Activated CD4-positive, alpha-beta memory T cell treated with anti-CD3 and anti-CD28 coated beads for 36 hours (primary cell): ENCODE measurements around the gene CEP95. TPM values are rescaled to one million over a fixed set of nuclear protein-coding genes. Genes with fewer than 3 reads are reported as not detected.
A peak's percentile ranks its signal among the peaks of the same experiment; 100 is the strongest.
"Not testable (repeated sequence)": the region's sequence is repeated elsewhere in the genome, so short reads cannot be mapped to it uniquely, and the experiment has no call there.

Experiments
- CTCF ChIA-PET: fragments of 350-600 bp; sonication (Branson Sonifier 250); formaldehyde crosslinking; loops from one replicate; lab custom pipeline; 2021; ENCODE audit warnings: antibody characterized with exemption, inconsistent platforms; lab: Charles Lee
- POLR2A ChIA-PET: fragments of 350-600 bp; sonication (Branson Sonifier 250); formaldehyde crosslinking; loops from one replicate; lab custom pipeline; 2021; ENCODE audit warnings: antibody characterized with exemption; lab: Charles Lee
- DNase-seq: peaks from one replicate; pipeline ENCODE4 v3.0.0-alpha.2; 2020
- H3K27ac Mint-ChIP-seq: one replicate; pipeline ENCODE4 v1.8.0; 2021; ENCODE audit warnings: mixed read lengths
- H3K27me3 Mint-ChIP-seq: one replicate; pipeline ENCODE4 v1.8.0; 2021; ENCODE audit warnings: mixed read lengths
- H3K36me3 Mint-ChIP-seq: one replicate; pipeline ENCODE4 v1.8.0; 2021; ENCODE audit warnings: mixed read lengths
- H3K4me1 Mint-ChIP-seq: one replicate; pipeline ENCODE4 v1.8.0; 2021; ENCODE audit warnings: low read depth, mixed read lengths
- H3K4me3 Mint-ChIP-seq: one replicate; pipeline ENCODE4 v1.8.0; 2021; ENCODE audit warnings: mild to moderate bottlenecking, mixed read lengths
- H3K9me3 Mint-ChIP-seq: one replicate; pipeline ENCODE4 v1.8.0; 2021; ENCODE audit warnings: mixed read lengths
- intact Hi-C: fragments of 100-400 bp; cut with micrococcal nuclease; formaldehyde crosslinking; loops from one replicate; pipeline ENCODE4 v1.15.1; 2023
- total RNA-seq, 2 experiments: library from RNA; stranded (reverse); gene quantifications; one replicate each; pipeline ENCODE4 v1.2.3, GENCODE V29; 2021

CEP95 gene, protein sequence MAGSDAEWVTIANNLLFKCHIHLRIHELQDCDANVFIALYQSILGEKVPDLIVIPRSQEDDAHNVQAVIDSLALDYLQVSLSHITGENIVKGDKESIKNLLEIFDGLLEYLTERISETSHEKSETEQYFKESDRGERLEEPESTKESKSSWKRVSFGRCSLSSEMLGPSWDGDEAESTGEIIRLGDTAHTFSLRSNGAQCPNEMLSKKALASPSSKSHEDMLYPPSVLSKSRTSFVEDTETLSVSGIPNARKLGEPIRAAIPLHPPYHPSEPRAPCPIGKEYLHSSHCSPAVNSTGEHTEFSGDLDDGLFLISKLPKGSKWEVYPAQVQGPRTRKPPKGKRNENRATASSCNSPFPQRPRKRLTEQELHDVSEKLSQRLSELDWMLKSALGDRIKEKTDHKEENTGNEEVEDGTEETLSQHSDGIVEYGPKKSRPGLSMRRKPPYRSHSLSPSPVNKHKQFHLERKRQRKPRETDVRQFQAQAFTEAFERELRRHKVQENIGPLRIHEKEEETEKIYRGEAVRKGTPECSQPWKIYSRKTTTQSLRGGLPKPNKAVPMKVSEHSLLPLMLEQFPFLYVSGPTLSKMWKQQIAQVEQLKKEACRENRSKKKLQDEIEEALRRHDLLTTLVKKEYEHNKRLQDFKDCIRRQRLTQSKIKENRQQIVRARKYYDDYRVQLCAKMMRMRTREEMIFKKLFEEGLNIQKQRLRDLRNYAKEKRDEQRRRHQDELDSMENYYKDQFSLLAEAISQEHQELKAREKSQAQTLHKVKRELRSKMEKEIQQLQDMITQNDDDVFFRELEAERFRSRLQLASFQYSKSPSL
- total RNA-seq, result 10 to 100 TPM; 29.9 to 37.8 TPM

DNA sequence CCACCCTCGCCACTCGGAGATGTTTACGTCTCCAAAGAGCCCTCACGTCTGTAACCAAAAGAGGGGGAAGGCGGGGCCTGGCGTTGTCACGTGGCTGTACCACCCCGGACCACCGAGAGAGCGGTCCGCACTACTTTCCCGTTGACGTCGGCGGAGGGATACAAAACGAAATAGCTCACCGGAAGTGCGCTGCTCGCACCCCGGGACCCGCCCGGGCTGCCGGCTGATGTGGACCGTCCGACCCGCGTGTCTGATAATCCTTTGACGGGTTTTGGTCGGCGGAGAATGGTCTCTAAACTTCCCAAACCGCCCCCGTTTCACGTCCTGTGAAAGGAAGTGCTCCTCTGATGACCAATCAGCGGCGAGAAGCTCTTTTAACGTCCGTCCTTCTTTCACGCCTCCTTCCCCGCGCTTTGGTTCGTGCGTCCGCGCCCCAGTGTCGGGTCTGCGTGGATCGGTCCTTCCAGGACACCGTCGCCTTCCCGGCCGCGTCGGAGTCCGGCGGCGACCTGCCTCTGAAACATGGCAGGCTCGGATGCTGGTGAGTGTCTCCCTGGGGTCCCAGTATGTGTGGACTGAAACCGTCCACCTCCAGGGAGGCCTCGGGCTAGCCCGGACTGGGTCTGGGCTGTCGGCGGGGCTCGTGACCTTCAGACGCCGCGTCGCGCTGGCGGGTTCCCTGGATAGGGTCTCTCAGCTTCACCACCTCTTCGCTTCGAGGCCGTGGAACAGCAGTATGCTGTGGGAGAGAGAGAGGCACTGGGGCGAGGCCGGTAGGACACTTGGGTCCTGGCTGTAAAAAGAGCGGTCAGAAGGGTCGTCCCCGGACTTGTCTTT is at the start of gene CEP95:
Gene CEP95 (plus strand): TSS at position 402 of the 837 bp plus-strand sequence. CDS start 121 bp downstream, at position 523.
- CTCF ChIA-PET, result interaction anchor here (0.6 to 4.2 kb wide), 11 partner anchors 11 to 271 kb away, joined by 3 to 46 read pairs (median 3); partner anchors contain the start of gene POLG2
- peak within 1 kb of the TSS; percentile 100 for H3K27ac Mint-ChIP-seq
- POLR2A ChIA-PET, result interaction anchor here (0.6 to 4.2 kb wide), 15 partner anchors 9 to 545 kb away, joined by 3 to 125 read pairs (median 5); partner anchors contain the start of genes POLG2 and SMURF2
- peaks cover 48% of the 10 kb centered on the region for H3K4me1 Mint-ChIP-seq
- H3K4me3 Mint-ChIP-seq, result peak within 1 kb of the TSS; percentile 97
- H3K9me3 Mint-ChIP-seq, result no peaks in the 10 kb centered on the region
- intact Hi-C loops, result loop anchor here (1.0 to 10.0 kb wide), 13 partner anchors 9 to 809 kb away; partner anchors contain the start of genes CCDC47, DDX42, ERN1 and POLG2
- H3K27me3 Mint-ChIP-seq, result peaks cover 2% of the 10 kb centered on the region
- H3K36me3 Mint-ChIP-seq, result peaks cover 64% of the 10 kb centered on the region
- peak; percentile 96 for DNase-seq

DNA sequence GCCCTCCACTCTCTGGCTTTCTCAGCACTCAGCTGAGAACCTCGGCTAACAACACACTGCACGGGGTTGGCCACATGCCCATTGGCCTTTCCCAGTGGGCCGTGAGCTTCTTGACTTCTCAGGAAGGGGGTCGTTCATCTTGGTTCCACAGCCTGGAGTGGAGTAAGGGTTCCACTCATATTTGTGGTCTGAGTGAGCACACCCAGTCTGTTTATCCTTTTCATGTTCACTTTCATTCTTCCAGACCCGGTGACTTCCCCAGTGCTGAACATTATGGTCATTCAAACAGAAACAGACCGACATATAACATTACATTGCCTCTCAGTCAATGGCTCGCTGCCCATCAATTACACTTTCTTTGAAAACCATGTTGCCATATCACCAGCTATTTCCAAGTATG is 49.6 kb upstream of the CEP95 start:
- Mint-ChIP-seq H3K4me1 (peaks cover 8% of the 10 kb centered on the region), H3K4me3 (no peak overlapping the region), H3K9me3 (no peaks in the 10 kb centered on the region), H3K27ac (no peak overlapping the region), H3K36me3 (no peaks in the 10 kb centered on the region), H3K27me3 (no peaks in the 10 kb centered on the region)
- CTCF ChIA-PET, result interaction anchor here (1.0 to 2.4 kb wide), 2 partner anchors 37 to 61 kb away, joined by 3 to 8 read pairs; no protein-coding TSS in a partner anchor
- POLR2A ChIA-PET, result no interaction called here
- no peak for DNase-seq
- intact Hi-C loops, result no loop called here

DNA sequence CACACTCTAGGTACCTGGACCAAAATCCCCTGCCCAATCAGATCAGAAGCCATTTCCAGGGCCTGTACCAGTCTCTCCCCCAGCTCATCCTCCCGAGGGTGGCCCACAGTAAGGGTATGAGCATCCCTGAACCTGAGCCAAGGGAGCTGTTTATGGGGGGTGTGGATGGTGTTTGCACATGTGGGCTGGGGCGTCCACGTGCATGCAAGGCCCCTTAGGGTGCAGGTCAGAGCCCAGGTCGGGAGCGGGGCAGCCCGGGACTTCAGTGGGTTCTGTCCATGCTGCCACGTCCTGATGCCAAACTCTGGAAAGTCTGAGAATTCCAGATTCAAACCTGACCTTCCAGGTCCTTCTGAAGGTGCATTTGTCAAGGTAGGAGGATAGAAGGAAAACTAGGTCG is 48.0 kb upstream of the CEP95 start:
- H3K9me3 Mint-ChIP-seq, result no peaks in the 10 kb centered on the region
- H3K4me3 Mint-ChIP-seq, result no peak overlapping the region
- POLR2A ChIA-PET, result no interaction called here
- H3K4me1 Mint-ChIP-seq, result peaks cover 8% of the 10 kb centered on the region
- intact Hi-C loops, result no loop called here
- H3K27me3 Mint-ChIP-seq, result no peaks in the 10 kb centered on the region
- H3K36me3 Mint-ChIP-seq, result no peaks in the 10 kb centered on the region
- no peak overlapping the region for H3K27ac Mint-ChIP-seq
- CTCF ChIA-PET, result interaction anchor here (2.4 kb wide), 1 partner anchor 39 kb away, joined by 8 read pairs; no protein-coding TSS in a partner anchor
- DNase-seq, result no peak

DNA sequence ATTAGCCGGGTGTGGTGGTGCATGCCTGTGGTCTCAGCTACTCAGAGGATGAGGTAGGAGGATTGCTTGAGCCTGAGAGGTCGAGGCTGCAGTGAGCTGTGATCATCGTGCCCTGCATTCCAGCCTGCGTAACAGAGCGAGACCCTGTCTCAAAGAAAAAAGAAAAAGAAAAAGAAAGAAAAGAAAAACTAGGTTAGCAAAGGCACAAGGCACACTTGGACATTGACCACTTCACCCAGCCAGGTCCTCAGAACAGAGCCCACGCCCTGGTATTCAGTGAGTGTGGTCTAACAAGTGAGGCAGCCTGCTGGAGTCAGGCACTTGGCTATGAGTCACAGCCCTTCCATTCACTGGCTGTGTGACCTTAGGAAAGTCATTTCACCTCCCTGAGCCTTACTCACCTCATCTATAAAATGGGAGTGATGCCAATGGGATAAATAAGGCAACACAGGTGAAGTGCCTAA is 47.5 kb upstream of the CEP95 start:
- H3K4me1 Mint-ChIP-seq, result peaks cover 8% of the 10 kb centered on the region
- H3K27me3 Mint-ChIP-seq, result no peaks in the 10 kb centered on the region
- no peak overlapping the region for H3K4me3 Mint-ChIP-seq
- CTCF ChIA-PET, result interaction anchor here (2.4 kb wide), 1 partner anchor 39 kb away, joined by 8 read pairs; no protein-coding TSS in a partner anchor
- intact Hi-C loops, result no loop called here
- no peak overlapping the region for H3K27ac Mint-ChIP-seq
- no peaks in the 10 kb centered on the region for H3K9me3 Mint-ChIP-seq
- no peaks in the 10 kb centered on the region for H3K36me3 Mint-ChIP-seq
- POLR2A ChIA-PET, result no interaction called here
- peak; percentile 10 for DNase-seq

DNA sequence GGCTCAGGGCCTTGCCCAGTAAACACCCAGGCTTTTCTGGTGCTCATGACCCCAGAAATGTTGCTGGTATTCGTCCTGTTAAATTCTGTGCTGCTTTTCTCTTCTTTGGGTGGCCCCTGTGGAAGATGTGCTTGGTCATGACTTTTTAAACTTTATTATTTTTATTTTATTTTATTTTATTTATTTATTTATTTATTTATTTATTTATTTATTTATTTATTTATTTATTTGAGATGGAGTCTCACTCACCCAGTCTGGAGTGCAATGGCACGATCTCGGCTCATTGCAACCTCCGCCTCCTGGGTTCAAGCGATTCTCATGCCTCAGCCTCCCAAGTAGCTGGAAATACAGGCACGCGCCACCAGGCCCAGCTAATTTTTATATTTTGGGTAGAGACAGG is 47.0 kb upstream of the CEP95 start:
- CTCF ChIA-PET, result interaction anchor here (0.6 kb wide), 1 partner anchor 11 kb away, joined by 3 read pairs; no protein-coding TSS in a partner anchor
- H3K9me3 Mint-ChIP-seq, H3K27ac Mint-ChIP-seq, H3K4me3 Mint-ChIP-seq, intact Hi-C loops, H3K36me3 Mint-ChIP-seq, H3K27me3 Mint-ChIP-seq, H3K4me1 Mint-ChIP-seq, POLR2A ChIA-PET, DNase-seq: not testable (repeated sequence)

DNA sequence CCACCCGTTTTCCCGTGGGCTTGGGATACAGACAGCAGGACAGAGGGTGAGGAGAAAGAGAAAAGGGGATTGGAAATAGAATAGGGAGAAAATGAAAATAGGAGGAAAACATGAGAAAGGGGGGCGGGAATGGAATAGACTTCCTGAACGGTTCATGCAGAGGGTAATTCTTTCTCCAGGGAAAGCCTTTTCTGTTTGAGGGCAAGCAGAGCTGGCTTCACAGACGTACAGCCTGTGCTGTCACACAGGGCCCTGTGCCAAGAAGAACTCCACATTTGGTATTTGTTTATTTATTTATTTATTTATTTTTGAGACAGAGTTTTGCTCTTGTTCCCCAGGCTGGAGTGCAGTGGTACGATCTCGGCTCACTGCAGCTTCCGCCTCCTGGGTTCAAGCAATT is 45.8 kb upstream of the CEP95 start:
- H3K4me3 Mint-ChIP-seq, result no peak overlapping the region
- H3K9me3 Mint-ChIP-seq, result no peaks in the 10 kb centered on the region
- H3K27ac Mint-ChIP-seq, result no peak overlapping the region
- no peak for DNase-seq
- intact Hi-C loops, result no loop called here
- no peaks in the 10 kb centered on the region for H3K36me3 Mint-ChIP-seq
- CTCF ChIA-PET, result no interaction called here
- H3K27me3 Mint-ChIP-seq, result no peaks in the 10 kb centered on the region
- peaks cover 7% of the 10 kb centered on the region for H3K4me1 Mint-ChIP-seq
- POLR2A ChIA-PET, result no interaction called here

DNA sequence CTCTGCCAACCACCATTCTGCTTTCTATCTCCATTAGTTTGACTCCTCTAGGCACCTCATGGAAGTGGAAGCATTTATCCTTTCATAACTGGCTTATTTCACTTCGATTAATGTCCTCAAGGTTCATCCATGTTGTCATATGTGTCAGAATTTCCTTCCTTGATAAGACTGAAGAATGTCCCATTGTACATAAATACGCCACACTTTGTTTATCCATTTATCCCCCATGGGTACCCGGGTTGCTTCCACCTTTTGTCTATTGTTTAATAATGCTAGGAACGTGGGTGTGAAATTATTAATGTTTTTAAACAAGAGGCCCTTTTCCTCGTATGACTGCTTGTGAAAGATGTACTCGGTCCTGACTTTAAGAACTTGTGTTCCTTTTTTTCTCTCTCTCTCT is 45.0 kb upstream of the CEP95 start:
- CTCF ChIA-PET, result no interaction called here
- POLR2A ChIA-PET, result no interaction called here
- Mint-ChIP-seq H3K27me3 (no peaks in the 10 kb centered on the region), H3K4me3 (no peak overlapping the region), H3K27ac (no peak overlapping the region), H3K9me3 (no peaks in the 10 kb centered on the region), H3K36me3 (no peaks in the 10 kb centered on the region), H3K4me1 (peaks cover 2% of the 10 kb centered on the region)
- no peak for DNase-seq
- intact Hi-C loops, result no loop called here

DNA sequence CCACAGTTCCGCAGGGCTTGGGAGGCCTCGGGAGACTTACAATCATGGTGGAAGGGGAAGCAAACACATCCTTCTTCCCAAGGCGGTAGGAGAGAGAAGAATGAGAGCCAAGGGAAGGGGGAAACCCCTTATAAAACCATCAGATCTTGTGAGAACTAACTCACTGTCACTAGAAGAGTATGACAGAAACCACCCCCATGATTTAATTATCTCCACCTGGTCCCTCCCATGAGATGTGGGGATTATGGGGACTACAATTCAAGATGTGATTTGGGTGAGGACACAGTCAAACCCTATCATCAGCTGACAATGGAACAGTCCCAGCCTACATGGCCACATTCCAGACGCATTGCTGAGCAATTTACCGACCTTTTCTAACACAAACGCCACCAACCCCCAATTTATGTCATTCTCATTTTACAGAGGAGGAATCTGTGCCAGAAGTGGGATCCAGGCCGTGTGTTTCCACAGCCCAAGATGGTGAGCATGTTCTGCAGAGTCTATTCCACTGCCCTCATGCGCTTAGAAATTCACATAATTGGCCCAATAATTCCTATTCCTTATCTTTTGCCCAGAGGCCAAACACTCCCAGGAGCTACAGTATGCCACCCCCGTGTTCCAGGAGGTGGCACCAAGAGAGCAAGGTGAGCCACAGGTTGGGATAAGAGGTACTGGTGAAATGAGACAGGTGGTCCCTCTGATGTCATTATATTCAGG is 40.6 kb upstream of the CEP95 start:
- no peak overlapping the region for H3K4me3 Mint-ChIP-seq
- no peaks in the 10 kb centered on the region for H3K36me3 Mint-ChIP-seq
- H3K9me3 Mint-ChIP-seq, result no peaks in the 10 kb centered on the region
- CTCF ChIA-PET, result no interaction called here
- no peaks in the 10 kb centered on the region for H3K4me1 Mint-ChIP-seq
- DNase-seq, result no peak
- no peaks in the 10 kb centered on the region for H3K27me3 Mint-ChIP-seq
- intact Hi-C loops, result no loop called here
- no peak overlapping the region for H3K27ac Mint-ChIP-seq
- POLR2A ChIA-PET, result no interaction called here

DNA sequence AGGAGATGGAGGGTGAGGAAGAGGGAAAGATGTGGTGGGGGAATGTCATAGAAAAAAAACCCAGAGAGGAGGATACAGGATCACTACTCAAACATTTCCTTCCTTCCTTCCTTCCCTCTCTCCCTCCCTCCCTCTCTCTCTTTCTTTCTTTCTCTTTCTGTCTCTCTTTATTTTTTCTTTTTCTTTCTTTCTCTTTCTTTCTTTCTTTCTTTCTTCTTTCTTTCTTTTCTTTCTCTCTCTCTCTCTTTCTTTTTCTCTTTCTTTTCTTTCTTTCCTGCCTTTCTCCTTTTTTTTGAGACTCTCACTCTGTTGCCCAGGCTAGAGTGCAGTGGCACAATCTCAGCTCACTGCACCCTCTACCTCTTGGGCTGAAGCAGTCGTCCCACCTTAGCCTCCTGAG is 39.9 kb upstream of the CEP95 start:
- H3K4me3 Mint-ChIP-seq, H3K27me3 Mint-ChIP-seq, H3K36me3 Mint-ChIP-seq, H3K4me1 Mint-ChIP-seq, H3K27ac Mint-ChIP-seq, CTCF ChIA-PET, DNase-seq, H3K9me3 Mint-ChIP-seq, POLR2A ChIA-PET, intact Hi-C loops: not testable (repeated sequence)

DNA sequence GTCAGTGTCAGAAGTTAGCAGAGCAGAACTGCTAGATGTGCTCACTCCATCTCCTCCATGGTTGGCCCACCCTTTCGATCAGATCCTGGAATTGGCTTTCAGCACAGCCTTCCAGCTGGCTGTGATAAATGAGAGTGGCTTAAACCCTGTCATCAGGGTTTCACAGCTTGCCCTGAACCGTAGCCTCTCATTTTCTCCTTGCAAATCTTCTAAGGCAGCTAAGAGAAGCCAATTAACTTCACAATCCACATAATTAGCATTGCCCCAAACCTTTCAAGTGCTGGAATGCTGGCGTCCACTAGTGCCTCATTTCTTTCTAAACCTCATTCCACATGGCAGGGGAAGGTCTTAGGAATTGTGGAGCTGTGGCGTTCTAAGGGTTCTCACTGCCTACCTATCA is 36.2 kb upstream of the CEP95 start:
- H3K4me1 Mint-ChIP-seq, result no peaks in the 10 kb centered on the region
- H3K36me3 Mint-ChIP-seq, result no peaks in the 10 kb centered on the region
- no peak for DNase-seq
- H3K27ac Mint-ChIP-seq, result no peak overlapping the region
- POLR2A ChIA-PET, result no interaction called here
- intact Hi-C loops, result no loop called here
- no peak overlapping the region for H3K4me3 Mint-ChIP-seq
- no peaks in the 10 kb centered on the region for H3K9me3 Mint-ChIP-seq
- H3K27me3 Mint-ChIP-seq, result no peaks in the 10 kb centered on the region
- CTCF ChIA-PET, result no interaction called here

DNA sequence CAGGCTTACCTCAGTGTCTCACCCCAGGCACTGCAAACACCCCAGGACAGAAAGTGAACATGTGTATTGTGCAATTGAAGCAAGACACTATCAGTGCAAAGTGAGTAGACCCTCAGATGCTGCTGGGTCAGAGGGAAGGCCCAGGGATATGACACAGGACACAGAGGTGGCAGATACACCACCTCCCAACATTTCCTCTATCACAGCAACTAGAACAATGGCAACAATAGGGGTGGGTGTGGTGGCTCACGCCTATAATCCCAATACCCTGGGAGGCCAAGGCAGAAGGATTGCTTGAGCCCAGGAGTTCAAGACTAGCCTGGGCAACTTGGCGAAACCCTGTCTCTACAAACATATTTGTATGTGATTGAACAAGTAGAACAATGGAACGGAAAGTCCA is 35.3 kb upstream of the CEP95 start:
- Mint-ChIP-seq H3K4me1 (no peaks in the 10 kb centered on the region), H3K27me3 (no peaks in the 10 kb centered on the region), H3K36me3 (no peaks in the 10 kb centered on the region), H3K4me3 (no peak overlapping the region), H3K27ac (no peak overlapping the region), H3K9me3 (no peaks in the 10 kb centered on the region)
- ChIA-PET CTCF (no interaction called here), POLR2A (no interaction called here)
- no peak for DNase-seq
- intact Hi-C loops, result no loop called here
